HEK293 (cell line): ENCODE data around the gene TNS3.
A peak's percentile ranks its signal among the peaks of the same experiment; 100 is the strongest.

Experiments used
- CTCF ChIA-PET: fragments of 350-600 bp; formaldehyde crosslinking; extraction: SDS; loops from one replicate; lab custom pipeline; 2021; ENCODE audit warnings: antibody characterized with exemption; lab: Yijun Ruan, JAX
- POLR2A ChIA-PET: fragments of 300-600 bp; formaldehyde crosslinking; extraction: SDS; loops from one replicate; lab custom pipeline; 2020; ENCODE audit warnings: antibody characterized with exemption, inconsistent platforms; lab: Yijun Ruan, JAX
- H3K27ac ChIP-seq: fragments of 200-500 bp; sonication (Bioruptor generic); 2 replicates; pipeline ENCODE4 v1.5.1; 2014; ENCODE audit warnings: low read depth, low read length, control low read depth, inconsistent platforms; ENCODE audit errors: extremely low read depth
- H3K36me3 ChIP-seq, 2 experiments: fragments of 200-500 bp in 1 of 2; sonication (Bioruptor generic) in 1 of 2; 1 replicate in 1 of 2; 2 replicates in 1 of 2; pipeline ENCODE4 v1.5.1; 2014 to 2017; ENCODE audit warnings: inconsistent platforms in 2 of 2, low read length in 2 of 2; ENCODE audit not compliant: control insufficient read depth in 2 of 2, insufficient read depth in 1 of 2
- H3K4me1 ChIP-seq: fragments of 200-500 bp; sonication (Bioruptor generic); 2 replicates; pipeline ENCODE4 v1.5.1; 2014; ENCODE audit warnings: mild to moderate bottlenecking, low read length, inconsistent platforms; ENCODE audit not compliant: control insufficient read depth, insufficient read depth
- H3K4me3 ChIP-seq: 2 replicates; pipeline ENCODE4 v1.5.1; 2011; ENCODE audit warnings: low read depth, mild to moderate bottlenecking, control low read depth, low read length, moderate library complexity
- H3K9me3 ChIP-seq: fragments of 200-500 bp; sonication (Bioruptor generic); 2 replicates; pipeline ENCODE4 v1.5.1; 2014; ENCODE audit warnings: low read depth, low read length, inconsistent platforms; ENCODE audit not compliant: control insufficient read depth, insufficient read depth
- GFI1B ChIP-seq: fragments of 450-650 bp; formaldehyde crosslinking; IDR thresholded peaks from 2 replicates; pipeline ENCODE4 v1.5.1; 2016; ENCODE audit warnings: missing biosample characterization, missing genetic modification characterization
- HOXC10 ChIP-seq: sonication (generic); formaldehyde crosslinking; IDR thresholded peaks from 2 replicates; pipeline ENCODE4 v1.8.1; 2023; ENCODE audit warnings: mild to moderate bottlenecking, missing genetic modification reagents
- KLF1 ChIP-seq: fragments of 450-650 bp; formaldehyde crosslinking; IDR thresholded peaks from 2 replicates; pipeline ENCODE4 v1.5.1; 2016; ENCODE audit warnings: missing biosample characterization, missing genetic modification characterization
- OSR2 ChIP-seq: fragments of 450-650 bp; formaldehyde crosslinking; IDR thresholded peaks from 2 replicates; pipeline ENCODE4 v1.5.1; 2016; ENCODE audit warnings: missing biosample characterization, missing genetic modification characterization
- OVOL3 ChIP-seq: fragments of 450-650 bp; formaldehyde crosslinking; IDR thresholded peaks from 2 replicates; pipeline ENCODE4 v1.5.1; 2016; ENCODE audit warnings: missing biosample characterization, missing genetic modification characterization
- ZFP41 ChIP-seq: fragments of 450-650 bp; formaldehyde crosslinking; IDR thresholded peaks from 2 replicates; pipeline ENCODE4 v1.5.1; 2016; ENCODE audit warnings: missing biosample characterization, missing genetic modification characterization, borderline replicate concordance
- ZFP69B ChIP-seq: fragments of 450-650 bp; formaldehyde crosslinking; IDR thresholded peaks from 2 replicates; pipeline ENCODE4 v1.5.1; 2016; ENCODE audit warnings: missing biosample characterization, missing genetic modification characterization
- ZNF155 ChIP-seq: fragments of 450-650 bp; formaldehyde crosslinking; IDR thresholded peaks from 2 replicates; pipeline ENCODE4 v1.5.1; 2016; ENCODE audit warnings: missing biosample characterization, missing genetic modification characterization
- ZNF211 ChIP-seq: fragments of 450-650 bp; formaldehyde crosslinking; IDR thresholded peaks from 2 replicates; pipeline ENCODE4 v1.5.1; 2016; ENCODE audit warnings: low read depth, missing biosample characterization, missing genetic modification characterization
- ZNF24 ChIP-seq: fragments of 450-650 bp; formaldehyde crosslinking; IDR thresholded peaks from 2 replicates; pipeline ENCODE4 v1.5.1; 2016; ENCODE audit warnings: missing biosample characterization, missing genetic modification characterization
- ZNF473 ChIP-seq: fragments of 450-650 bp; formaldehyde crosslinking; IDR thresholded peaks from 2 replicates; pipeline ENCODE4 v1.5.1; 2017; ENCODE audit warnings: missing biosample characterization, missing genetic modification characterization
- ZNF510 ChIP-seq: fragments of 450-650 bp; formaldehyde crosslinking; IDR thresholded peaks from 2 replicates; pipeline ENCODE4 v1.5.1; 2018; ENCODE audit warnings: mild to moderate bottlenecking, missing genetic modification characterization, missing biosample characterization; ENCODE audit not compliant: insufficient replicate concordance
- ZNF544 ChIP-seq: fragments of 450-650 bp; formaldehyde crosslinking; IDR thresholded peaks from 2 replicates; pipeline ENCODE4 v1.5.0; 2017; ENCODE audit warnings: missing biosample characterization, missing genetic modification characterization
- ZNF571 ChIP-seq: fragments of 450-650 bp; formaldehyde crosslinking; IDR thresholded peaks from 2 replicates; pipeline ENCODE4 v1.5.0; 2017; ENCODE audit warnings: missing biosample characterization, missing genetic modification characterization
- ZNF792 ChIP-seq: fragments of 450-650 bp; formaldehyde crosslinking; IDR thresholded peaks from 2 replicates; pipeline ENCODE4 v1.5.1; 2016; ENCODE audit warnings: missing biosample characterization, missing genetic modification characterization
- TF ChIP-seq, protein P1 (sequence below): fragments of 450-650 bp; formaldehyde crosslinking; IDR thresholded peaks from 2 replicates; pipeline ENCODE4 v1.5.1; 2017; ENCODE audit warnings: missing biosample characterization, missing genetic modification characterization
- TF ChIP-seq, protein P2 (sequence below): fragments of 450-650 bp; formaldehyde crosslinking; IDR thresholded peaks from 2 replicates; pipeline ENCODE4 v1.5.1; 2016; ENCODE audit warnings: missing biosample characterization, missing genetic modification characterization
- TF ChIP-seq, protein P3 (sequence below): fragments of 450-650 bp; formaldehyde crosslinking; IDR thresholded peaks from 2 replicates; pipeline ENCODE4 v1.5.1; 2016; ENCODE audit warnings: missing biosample characterization, missing genetic modification characterization
- TF ChIP-seq, protein P4 (sequence below): fragments of 450-650 bp; formaldehyde crosslinking; IDR thresholded peaks from 2 replicates; pipeline ENCODE4 v1.5.1; 2016; ENCODE audit warnings: missing biosample characterization, missing genetic modification characterization
- TF ChIP-seq, protein P5 (sequence below): fragments of 450-650 bp; formaldehyde crosslinking; IDR thresholded peaks from 2 replicates; pipeline ENCODE4 v1.5.1; 2016; ENCODE audit warnings: missing biosample characterization, missing genetic modification characterization

Gene TNS3

DNA sequence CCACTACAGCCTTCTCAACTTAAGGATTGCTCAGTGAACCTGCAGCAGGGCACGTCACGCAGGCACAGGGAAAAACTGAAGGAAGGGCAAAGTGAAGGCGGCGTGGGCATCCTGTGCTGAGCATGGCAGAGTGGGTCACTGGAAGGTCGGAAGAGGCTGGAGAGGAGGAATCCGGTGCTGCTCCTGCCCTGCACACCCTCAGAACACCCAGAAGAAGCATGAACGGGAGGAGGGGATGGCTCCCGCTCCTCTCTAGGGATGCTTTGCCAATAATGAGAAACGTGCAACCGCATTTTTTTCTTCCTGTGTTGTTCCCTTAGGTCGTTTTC, 175.1 kb downstream of the TNS3 start:
- CTCF ChIA-PET = no interaction called here
- no peaks in the 10 kb centered on the region for H3K9me3 ChIP-seq
- no peaks in the 10 kb centered on the region for H3K4me1 ChIP-seq
- H3K27ac ChIP-seq = no peak overlapping the region
- H3K36me3 ChIP-seq = no peaks in the 10 kb centered on the region
- POLR2A ChIA-PET = no interaction called here
- TF ChIP-seq OSR2 (tag by site-specific recombination) (no peak), HOXC10 (CRISPR knock-in tag) (no peak), ZFP41 (tag by site-specific recombination) (no peak), ZNF473 (tag by site-specific recombination) (no peak), ZNF155 (tag by site-specific recombination) (no peak), ZNF544 (tag by site-specific recombination) (no peak), OVOL3 (tag by site-specific recombination) (no peak)
- TF ChIP-seq, protein P1, sequence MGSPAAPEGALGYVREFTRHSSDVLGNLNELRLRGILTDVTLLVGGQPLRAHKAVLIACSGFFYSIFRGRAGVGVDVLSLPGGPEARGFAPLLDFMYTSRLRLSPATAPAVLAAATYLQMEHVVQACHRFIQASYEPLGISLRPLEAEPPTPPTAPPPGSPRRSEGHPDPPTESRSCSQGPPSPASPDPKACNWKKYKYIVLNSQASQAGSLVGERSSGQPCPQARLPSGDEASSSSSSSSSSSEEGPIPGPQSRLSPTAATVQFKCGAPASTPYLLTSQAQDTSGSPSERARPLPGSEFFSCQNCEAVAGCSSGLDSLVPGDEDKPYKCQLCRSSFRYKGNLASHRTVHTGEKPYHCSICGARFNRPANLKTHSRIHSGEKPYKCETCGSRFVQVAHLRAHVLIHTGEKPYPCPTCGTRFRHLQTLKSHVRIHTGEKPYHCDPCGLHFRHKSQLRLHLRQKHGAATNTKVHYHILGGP (tag by site-specific recombination) = no peak
- TF ChIP-seq, all 188 proteins: peak for 0
- no peak overlapping the region for H3K4me3 ChIP-seq

DNA sequence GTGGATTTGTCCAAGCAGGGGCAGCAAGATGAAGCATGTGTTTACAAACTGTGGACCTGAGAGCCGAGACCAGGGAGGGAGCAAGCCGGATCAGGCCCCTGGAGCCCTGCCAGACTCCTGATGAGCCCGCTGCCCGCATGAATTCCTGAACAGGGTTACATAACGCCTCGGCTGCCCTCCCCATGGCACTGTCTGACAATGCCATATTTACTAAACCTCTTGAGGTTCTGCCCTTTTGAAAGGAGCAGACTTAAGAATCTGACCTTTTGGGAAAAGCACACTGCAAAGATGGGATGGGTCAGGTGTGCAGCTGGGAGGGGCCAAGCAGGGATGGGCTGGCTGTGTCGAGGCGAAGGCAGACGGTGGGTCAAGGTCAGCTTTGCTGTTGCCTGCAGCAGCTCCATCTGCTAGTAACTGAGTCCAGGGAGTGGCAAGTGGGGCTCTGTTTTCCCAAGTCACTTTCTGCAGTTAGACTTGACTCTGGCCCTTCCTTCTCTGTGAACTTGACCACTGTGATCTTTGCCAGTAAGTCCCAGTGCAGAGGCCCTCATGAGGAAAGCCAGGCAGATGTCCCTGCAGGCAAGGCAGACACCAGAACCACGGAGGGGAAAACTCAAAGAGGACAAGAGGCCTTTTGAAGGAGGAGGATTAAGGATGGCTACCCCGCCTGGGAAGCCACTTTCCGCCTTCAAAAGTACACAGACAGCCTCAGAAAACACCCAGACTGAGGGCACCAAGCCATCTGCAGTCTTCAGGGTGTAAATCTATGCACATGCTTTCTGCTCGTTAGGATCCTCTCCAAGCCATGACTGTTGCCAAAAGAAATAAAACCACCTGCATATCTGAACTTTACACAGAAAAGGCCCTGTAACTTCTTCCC, 175.8 kb downstream of the TNS3 start:
- Histone ChIP-seq H3K27ac (no peak overlapping the region), H3K36me3 (no peaks in the 10 kb centered on the region), H3K9me3 (no peaks in the 10 kb centered on the region), H3K4me3 (no peak overlapping the region), H3K4me1 (no peaks in the 10 kb centered on the region)
- ChIA-PET CTCF (no interaction called here), POLR2A (no interaction called here)
- TF ChIP-seq KLF1 (tag by site-specific recombination) (peak; percentile 74), ZFP69B (tag by site-specific recombination) (peak; percentile 44; the same call in 1 of the 2 replicates)
- TF ChIP-seq, protein P2, sequence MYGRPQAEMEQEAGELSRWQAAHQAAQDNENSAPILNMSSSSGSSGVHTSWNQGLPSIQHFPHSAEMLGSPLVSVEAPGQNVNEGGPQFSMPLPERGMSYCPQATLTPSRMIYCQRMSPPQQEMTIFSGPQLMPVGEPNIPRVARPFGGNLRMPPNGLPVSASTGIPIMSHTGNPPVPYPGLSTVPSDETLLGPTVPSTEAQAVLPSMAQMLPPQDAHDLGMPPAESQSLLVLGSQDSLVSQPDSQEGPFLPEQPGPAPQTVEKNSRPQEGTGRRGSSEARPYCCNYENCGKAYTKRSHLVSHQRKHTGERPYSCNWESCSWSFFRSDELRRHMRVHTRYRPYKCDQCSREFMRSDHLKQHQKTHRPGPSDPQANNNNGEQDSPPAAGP (tag by site-specific recombination) = 0 out of 2 replicates have a peak, but pooled peaks have one; percentile 11
- TF ChIP-seq, protein P3, sequence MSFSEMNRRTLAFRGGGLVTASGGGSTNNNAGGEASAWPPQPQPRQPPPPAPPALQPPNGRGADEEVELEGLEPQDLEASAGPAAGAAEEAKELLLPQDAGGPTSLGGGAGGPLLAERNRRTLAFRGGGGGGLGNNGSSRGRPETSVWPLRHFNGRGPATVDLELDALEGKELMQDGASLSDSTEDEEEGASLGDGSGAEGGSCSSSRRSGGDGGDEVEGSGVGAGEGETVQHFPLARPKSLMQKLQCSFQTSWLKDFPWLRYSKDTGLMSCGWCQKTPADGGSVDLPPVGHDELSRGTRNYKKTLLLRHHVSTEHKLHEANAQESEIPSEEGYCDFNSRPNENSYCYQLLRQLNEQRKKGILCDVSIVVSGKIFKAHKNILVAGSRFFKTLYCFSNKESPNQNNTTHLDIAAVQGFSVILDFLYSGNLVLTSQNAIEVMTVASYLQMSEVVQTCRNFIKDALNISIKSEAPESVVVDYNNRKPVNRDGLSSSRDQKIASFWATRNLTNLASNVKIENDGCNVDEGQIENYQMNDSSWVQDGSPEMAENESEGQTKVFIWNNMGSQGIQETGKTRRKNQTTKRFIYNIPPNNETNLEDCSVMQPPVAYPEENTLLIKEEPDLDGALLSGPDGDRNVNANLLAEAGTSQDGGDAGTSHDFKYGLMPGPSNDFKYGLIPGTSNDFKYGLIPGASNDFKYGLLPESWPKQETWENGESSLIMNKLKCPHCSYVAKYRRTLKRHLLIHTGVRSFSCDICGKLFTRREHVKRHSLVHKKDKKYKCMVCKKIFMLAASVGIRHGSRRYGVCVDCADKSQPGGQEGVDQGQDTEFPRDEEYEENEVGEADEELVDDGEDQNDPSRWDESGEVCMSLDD (tag by site-specific recombination) = no peak
- TF ChIP-seq, protein P4, sequence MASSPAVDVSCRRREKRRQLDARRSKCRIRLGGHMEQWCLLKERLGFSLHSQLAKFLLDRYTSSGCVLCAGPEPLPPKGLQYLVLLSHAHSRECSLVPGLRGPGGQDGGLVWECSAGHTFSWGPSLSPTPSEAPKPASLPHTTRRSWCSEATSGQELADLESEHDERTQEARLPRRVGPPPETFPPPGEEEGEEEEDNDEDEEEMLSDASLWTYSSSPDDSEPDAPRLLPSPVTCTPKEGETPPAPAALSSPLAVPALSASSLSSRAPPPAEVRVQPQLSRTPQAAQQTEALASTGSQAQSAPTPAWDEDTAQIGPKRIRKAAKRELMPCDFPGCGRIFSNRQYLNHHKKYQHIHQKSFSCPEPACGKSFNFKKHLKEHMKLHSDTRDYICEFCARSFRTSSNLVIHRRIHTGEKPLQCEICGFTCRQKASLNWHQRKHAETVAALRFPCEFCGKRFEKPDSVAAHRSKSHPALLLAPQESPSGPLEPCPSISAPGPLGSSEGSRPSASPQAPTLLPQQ (tag by site-specific recombination) = peak; percentile 60; the same call in 1 of the 2 replicates
- TF ChIP-seq, all 188 proteins: peak for 4

DNA sequence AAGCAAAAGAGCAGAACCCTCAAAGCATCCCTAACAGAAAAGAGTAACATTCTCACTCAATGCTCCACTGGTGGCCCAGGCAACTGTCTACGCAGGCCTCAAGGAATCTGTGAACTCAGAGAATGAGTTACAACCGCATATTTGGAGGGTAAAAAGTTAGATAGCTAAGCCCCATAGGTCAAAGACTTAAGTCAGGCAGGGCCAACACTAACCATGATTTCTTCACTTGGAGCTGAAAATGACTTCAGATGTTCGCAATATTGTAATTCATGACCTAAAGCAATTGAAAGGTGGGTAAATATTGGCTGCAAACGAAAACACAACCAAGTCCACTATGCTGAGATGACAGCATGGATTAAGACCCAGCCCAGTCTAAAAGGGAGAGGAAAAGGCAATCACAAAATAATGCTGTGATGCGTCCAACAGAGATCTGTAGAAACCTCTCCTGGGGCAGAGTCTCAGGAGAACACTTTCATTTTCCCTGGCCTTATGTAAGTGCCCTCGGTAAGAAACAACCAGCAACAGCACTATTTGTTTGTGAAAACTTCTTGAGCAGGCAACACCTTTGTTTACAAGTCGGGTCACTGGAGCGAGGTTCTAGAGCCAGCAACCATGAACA, 176.5 kb downstream of the TNS3 start:
- Histone ChIP-seq H3K36me3 (no peaks in the 10 kb centered on the region), H3K4me1 (no peaks in the 10 kb centered on the region), H3K27ac (no peak overlapping the region), H3K9me3 (no peaks in the 10 kb centered on the region), H3K4me3 (no peak overlapping the region)
- ChIA-PET POLR2A (no interaction called here), CTCF (no interaction called here)
- TF ChIP-seq, protein P5, sequence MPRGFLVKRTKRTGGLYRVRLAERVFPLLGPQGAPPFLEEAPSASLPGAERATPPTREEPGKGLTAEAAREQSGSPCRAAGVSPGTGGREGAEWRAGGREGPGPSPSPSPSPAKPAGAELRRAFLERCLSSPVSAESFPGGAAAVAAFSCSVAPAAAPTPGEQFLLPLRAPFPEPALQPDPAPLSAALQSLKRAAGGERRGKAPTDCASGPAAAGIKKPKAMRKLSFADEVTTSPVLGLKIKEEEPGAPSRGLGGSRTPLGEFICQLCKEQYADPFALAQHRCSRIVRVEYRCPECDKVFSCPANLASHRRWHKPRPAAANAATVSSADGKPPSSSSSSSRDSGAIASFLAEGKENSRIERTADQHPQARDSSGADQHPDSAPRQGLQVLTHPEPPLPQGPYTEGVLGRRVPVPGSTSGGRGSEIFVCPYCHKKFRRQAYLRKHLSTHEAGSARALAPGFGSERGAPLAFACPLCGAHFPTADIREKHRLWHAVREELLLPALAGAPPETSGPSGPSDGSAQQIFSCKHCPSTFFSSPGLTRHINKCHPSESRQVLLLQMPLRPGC (tag by site-specific recombination) = no peak
- no peak for TF ChIP-seq ZNF24 (tag by site-specific recombination)
- no peak for TF ChIP-seq ZNF510 (tag by site-specific recombination)
- TF ChIP-seq ZNF571 (tag by site-specific recombination) = no peak
- no peak for TF ChIP-seq ZNF211 (tag by site-specific recombination)
- no peak for TF ChIP-seq GFI1B (tag by site-specific recombination)
- TF ChIP-seq ZNF473 (tag by site-specific recombination) = no peak
- TF ChIP-seq ZNF792 (tag by site-specific recombination) = no peak
